CD4-positive, alpha-beta T cell treated with Interleukin-17A for 1 hour (primary cell): ENCODE results near the gene MAP2K5.

ENCODE experiments used
- DNase-seq: peaks from one replicate; pipeline ENCODE4 v3.0.0-alpha.2; 2020

The MAP2K5 gene

GRCh38 chr15:67845974-67846373 lies 303.5 kb downstream of the MAP2K5 start:
- DNase-seq: no peak

DNA sequence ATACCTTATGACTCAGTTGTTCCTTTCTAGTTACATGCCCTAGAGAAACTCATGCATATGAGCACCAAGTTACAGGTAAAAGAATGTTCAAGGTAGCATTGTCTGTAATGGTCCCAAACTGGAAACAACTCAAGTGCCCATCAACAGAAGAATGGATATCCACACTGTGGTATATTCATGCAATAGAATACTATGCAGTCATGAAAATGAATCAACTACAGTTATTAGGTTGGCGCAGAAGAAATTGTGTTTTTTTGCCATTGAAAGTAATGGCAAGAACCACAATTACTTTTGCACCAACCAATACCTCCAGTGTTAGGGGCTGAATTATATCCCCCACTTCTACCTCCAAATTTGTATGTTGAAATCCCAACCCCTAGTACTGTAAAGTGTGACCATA lies 307.0 kb downstream of the MAP2K5 start:
- DNase-seq: no peak

GRCh38 chr15:67850336-67850735 lies 307.8 kb downstream of the MAP2K5 start:
- no peak for DNase-seq

DNA sequence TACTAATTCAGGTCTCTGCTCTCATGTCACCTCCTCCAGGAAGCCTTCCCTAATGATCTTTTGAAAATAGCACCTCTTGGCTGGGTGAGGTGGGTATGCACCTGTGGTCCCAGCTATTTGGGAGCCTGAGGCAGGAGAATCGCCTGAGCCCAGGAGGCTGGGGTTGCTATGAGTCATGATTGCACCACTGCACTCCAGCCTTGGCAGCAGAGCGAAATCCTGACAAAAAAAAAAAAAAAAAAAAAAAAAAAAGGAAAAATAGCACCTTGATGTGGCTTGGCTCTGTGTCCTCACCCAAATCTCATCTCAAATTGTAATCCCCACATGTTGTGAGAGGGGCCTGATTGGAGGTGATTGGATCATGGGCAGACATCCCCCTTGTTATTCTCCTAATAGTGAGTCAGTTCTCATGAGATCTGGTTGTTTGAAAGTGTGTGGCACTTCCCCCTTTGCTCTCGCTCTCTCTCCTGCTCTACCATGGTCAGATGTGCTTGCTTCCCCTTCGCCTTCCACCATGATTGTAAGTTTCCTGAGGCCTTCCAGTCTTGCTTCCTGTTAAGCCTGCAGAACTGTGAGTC lies 308.6 kb downstream of the MAP2K5 start:
- no peak for DNase-seq

- DNase-seq: no peak
These were observed 309.9 kb downstream of the MAP2K5 start for GRCh38 chr15:67852418-67852817.

DNA sequence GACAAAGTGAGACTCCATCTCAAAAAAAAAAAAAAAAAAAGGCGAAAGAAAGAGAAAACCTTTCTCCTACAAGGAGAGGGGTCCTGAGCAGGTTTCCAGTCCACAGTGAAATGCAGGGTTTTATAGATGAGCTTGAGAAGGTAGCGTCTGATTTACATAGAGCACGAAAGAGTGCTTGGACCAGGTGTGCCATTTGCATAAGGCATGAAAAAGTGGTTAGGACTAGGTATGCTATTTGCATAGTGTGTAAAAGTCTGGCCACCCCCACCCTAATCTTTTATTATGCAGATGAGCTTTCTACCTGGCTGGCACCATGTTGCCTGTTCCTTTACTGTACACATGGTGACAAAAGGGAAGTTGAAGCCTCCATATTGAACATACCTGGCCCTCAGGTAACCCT lies 311.0 kb downstream of the MAP2K5 start:
- DNase-seq: no peak

DNA sequence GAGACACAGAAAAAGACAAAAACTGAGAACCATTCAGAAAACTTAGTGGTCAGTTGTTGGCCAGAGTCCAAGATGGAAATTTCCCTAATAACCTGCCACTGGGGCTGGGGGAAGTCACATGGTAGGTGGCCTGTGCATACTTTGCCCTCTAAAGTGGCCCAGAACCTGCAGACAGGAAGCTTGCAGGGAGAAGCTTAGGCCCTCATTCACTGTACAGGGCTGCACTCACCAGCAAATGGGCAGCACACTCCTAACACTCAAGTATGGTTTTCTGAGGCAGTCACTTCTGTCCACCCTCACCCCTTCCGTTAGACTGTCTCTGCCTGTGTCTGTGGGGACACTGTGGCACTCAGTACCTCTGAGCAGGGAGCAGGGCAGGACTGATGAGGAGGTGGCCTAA lies 311.9 kb downstream of the MAP2K5 start:
- DNase-seq: no peak

- no peak for DNase-seq
These were observed 313.3 kb downstream of the MAP2K5 start for GRCh38 chr15:67855842-67856241.
